Chondrocyte (in vitro differentiated cells): ENCODE results near the gene NPAS2. TPM values are rescaled to one million over a fixed set of nuclear protein-coding genes. Genes with fewer than 3 reads are reported as not detected.

Experiments used
- DNase-seq: peaks from one replicate; pipeline ENCODE4 v3.0.0; 2021; ENCODE audit warnings: mixed read lengths, low spot score
- H3K27ac Mint-ChIP-seq: one replicate; pipeline ENCODE4 v1.8.0; 2021; ENCODE audit warnings: mild to moderate bottlenecking, moderate library complexity, mixed read lengths; ENCODE audit not compliant: unreplicated experiment
- H3K27me3 Mint-ChIP-seq: 2 replicates; pipeline ENCODE4 v1.8.0; 2021; ENCODE audit warnings: low read depth, mixed read lengths
- H3K36me3 Mint-ChIP-seq: 2 replicates; pipeline ENCODE4 v1.8.0; 2021; ENCODE audit warnings: low read depth, mixed read lengths
- H3K4me1 Mint-ChIP-seq: 2 replicates; pipeline ENCODE4 v1.8.0; 2021; ENCODE audit warnings: low read depth, mild to moderate bottlenecking, mixed read lengths
- H3K4me3 Mint-ChIP-seq: one replicate; pipeline ENCODE4 v1.8.0; 2021; ENCODE audit warnings: mild to moderate bottlenecking, moderate library complexity, mixed read lengths; ENCODE audit not compliant: unreplicated experiment
- H3K9me3 Mint-ChIP-seq: 2 replicates; pipeline ENCODE4 v1.8.0; 2021; ENCODE audit warnings: low read depth, mixed read lengths
- total RNA-seq: library from RNA; stranded (reverse); gene quantifications from 3 replicates; pipeline ENCODE4 v1.2.1, GENCODE V29; 2021
- TF ChIP-seq, protein P1 (sequence below): fragments of 200-600 bp; sonication (generic); IDR thresholded peaks from 2 replicates; pipeline ENCODE4 v1.5.0; 2021; ENCODE audit warnings: antibody characterized with exemption, mild to moderate bottlenecking, moderate library complexity

NPAS2 gene
- total RNA-seq, 1 donor from 2014 or later = 25.6 TPM

DNA sequence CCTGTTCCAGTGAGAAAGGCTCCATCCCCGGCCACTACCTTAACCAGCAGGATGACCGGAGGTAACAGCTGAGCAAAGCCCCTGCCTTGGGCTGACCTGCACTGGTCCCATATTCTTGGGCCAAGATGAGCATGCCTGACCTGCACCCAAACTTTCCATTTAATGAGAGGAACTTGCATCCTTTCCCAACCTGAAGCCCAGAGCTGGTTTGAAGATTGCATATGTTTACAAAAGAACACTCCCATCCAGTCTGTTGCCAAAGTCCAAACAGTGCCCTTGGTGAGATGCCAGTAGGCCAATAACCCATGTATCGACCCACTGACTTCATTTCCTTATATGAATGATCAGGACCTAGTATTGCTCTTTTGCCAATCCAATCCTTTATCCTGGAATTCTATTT, 5.5 kb upstream of the NPAS2 start:
- Mint-ChIP-seq H3K4me1 (peaks cover 30% of the 10 kb centered on the region), H3K36me3 (peaks cover 4% of the 10 kb centered on the region), H3K9me3 (peaks cover 9% of the 10 kb centered on the region), H3K27me3 (peaks cover 2% of the 10 kb centered on the region), H3K27ac (no peak overlapping the region), H3K4me3 (no peak overlapping the region)
- TF ChIP-seq, protein P1, sequence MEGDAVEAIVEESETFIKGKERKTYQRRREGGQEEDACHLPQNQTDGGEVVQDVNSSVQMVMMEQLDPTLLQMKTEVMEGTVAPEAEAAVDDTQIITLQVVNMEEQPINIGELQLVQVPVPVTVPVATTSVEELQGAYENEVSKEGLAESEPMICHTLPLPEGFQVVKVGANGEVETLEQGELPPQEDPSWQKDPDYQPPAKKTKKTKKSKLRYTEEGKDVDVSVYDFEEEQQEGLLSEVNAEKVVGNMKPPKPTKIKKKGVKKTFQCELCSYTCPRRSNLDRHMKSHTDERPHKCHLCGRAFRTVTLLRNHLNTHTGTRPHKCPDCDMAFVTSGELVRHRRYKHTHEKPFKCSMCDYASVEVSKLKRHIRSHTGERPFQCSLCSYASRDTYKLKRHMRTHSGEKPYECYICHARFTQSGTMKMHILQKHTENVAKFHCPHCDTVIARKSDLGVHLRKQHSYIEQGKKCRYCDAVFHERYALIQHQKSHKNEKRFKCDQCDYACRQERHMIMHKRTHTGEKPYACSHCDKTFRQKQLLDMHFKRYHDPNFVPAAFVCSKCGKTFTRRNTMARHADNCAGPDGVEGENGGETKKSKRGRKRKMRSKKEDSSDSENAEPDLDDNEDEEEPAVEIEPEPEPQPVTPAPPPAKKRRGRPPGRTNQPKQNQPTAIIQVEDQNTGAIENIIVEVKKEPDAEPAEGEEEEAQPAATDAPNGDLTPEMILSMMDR = no peak
- no peak for DNase-seq

DNA sequence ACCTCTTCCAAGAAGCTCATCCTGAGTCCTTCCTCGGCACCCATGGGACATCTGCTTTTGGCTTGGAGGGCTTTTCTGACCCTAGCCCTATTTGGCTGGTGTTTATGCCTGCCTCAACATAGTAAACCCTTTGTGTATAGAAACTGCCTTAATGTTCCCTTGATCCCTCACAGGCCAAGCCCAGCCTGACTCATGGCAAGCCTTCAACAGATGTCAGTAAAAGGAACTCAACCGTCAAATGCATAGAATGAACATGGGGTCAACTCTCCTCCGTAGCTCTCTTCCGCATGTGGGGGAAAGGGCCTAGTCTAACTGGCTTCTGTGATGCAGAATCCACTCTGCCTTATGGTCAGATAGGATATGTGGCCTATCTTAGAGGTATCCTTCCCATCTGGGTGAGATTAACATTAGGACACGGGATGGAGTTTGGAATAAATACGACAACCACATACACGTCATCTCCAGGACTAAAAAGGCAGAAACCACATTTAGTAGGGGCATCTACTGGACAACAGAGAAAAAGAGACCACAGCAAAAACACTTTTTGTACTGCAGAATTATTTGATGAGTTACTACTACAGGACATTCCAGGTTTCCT, 2.5 kb upstream of the NPAS2 start:
- Mint-ChIP-seq H3K4me1 (peaks cover 47% of the 10 kb centered on the region), H3K36me3 (no peaks in the 10 kb centered on the region), H3K27ac (peak overlapping the region; percentile 88), H3K9me3 (no peaks in the 10 kb centered on the region), H3K4me3 (no peak overlapping the region), H3K27me3 (no peaks in the 10 kb centered on the region)
- TF ChIP-seq, protein P1 = no peak
- DNase-seq = no peak

DNA sequence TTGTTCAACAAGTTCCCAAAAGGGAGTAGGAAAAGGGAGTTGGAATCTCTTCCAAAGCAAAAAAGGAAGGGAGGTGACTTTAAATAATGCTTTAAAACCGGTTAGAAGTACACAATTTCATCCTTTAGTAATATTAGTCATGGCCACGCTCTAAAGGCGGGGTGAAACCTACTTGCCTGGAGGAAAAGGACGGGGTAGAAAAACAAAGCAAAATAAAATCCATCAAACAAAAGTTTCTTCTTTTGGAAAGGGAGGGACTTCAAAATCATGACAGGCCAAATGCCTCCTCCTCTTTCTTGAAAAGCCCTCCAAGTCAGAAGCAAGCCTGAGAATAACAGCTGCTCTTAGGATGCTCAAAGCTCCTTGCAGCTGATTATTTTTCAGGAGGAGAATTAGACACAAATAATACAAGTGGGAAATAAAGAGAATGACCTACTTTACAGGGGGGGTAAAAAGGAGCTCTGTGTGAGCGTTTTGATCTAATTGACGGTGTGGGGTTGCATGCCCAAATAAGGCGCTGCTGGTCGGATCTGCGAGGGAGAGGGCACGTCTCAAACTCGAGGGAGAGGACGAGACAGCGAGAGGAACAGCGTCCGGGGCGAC, 1.8 kb upstream of the NPAS2 start:
- no peaks in the 10 kb centered on the region for H3K9me3 Mint-ChIP-seq
- no peak for DNase-seq
- peaks cover 53% of the 10 kb centered on the region for H3K4me1 Mint-ChIP-seq
- peak overlapping the region; percentile 88 for H3K27ac Mint-ChIP-seq
- no peaks in the 10 kb centered on the region for H3K36me3 Mint-ChIP-seq
- TF ChIP-seq, protein P1 = no peak
- no peaks in the 10 kb centered on the region for H3K27me3 Mint-ChIP-seq
- peak overlapping the region; percentile 82 for H3K4me3 Mint-ChIP-seq

DNA sequence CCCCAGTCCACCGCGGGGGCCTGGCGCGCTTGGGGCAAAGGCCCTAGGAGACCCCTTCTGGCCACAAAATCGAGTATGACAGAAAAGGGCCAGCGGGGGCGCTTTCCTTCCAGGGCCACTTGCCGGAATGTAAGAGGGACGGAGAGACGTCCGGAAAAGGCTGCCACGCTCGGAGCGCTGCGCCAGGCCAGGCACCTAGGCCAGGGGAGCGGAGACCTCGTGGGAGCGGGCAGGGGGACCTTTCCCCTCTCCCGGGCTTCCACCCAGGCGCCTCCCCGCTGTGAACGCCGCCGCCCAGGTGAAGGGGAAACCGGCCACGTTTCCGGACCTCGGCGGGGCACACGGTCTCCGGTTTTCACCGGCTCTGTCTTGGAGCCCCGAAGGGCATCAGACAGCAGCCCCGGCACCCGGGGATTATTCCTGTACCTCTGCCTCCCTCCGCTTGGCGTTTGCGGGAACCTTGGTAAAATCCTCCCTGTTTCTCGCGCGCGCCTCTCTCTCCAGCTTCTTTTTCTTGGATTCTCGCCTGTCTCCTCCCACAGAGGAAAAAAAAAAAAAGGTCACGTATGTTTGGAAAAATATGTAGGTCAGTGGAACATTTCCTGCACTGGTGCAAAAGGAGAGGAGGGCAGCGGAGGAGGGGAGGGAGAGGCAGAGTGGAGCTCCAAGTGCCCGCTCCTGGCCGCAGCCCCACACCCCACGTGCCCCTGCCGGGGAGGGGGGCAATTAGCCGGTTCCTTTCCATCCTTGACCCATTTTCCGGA, 1.2 kb upstream of the NPAS2 start:
- TF ChIP-seq, protein P1 = peak; percentile 76
- H3K27me3 Mint-ChIP-seq = no peaks in the 10 kb centered on the region
- peak overlapping the region; percentile 82 for H3K4me3 Mint-ChIP-seq
- H3K27ac Mint-ChIP-seq = peak overlapping the region; percentile 88
- H3K9me3 Mint-ChIP-seq = no peaks in the 10 kb centered on the region
- H3K4me1 Mint-ChIP-seq = peaks cover 53% of the 10 kb centered on the region
- H3K36me3 Mint-ChIP-seq = no peaks in the 10 kb centered on the region
- no peak for DNase-seq

DNA sequence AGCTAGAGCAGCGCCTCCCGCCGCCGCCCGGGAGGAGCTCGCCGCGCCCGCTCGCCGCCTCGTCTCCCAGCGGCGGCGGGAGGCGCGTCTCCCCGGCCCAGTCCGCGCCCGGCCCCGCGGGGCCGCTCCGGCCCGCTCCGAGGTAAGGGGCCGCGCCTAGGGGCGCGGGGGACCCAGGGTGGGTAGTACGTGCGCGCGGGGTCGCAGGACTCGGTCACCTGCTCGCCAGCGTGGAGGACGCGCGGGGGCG, 259 bp downstream of the NPAS2 start:
- TF ChIP-seq, protein P1 = no peak
- Mint-ChIP-seq H3K27me3 (no peaks in the 10 kb centered on the region), H3K4me3 (peak overlapping the region; percentile 70), H3K27ac (no peak overlapping the region), H3K36me3 (no peaks in the 10 kb centered on the region), H3K4me1 (peaks cover 46% of the 10 kb centered on the region), H3K9me3 (no peaks in the 10 kb centered on the region)
- no peak for DNase-seq
